ENCODE data around the gene MTA3.
"Not testable (repeated sequence)": the region's sequence is repeated elsewhere in the genome, so short reads cannot be mapped to it uniquely, and the experiment has no call there.

The MTA3 gene

DNA sequence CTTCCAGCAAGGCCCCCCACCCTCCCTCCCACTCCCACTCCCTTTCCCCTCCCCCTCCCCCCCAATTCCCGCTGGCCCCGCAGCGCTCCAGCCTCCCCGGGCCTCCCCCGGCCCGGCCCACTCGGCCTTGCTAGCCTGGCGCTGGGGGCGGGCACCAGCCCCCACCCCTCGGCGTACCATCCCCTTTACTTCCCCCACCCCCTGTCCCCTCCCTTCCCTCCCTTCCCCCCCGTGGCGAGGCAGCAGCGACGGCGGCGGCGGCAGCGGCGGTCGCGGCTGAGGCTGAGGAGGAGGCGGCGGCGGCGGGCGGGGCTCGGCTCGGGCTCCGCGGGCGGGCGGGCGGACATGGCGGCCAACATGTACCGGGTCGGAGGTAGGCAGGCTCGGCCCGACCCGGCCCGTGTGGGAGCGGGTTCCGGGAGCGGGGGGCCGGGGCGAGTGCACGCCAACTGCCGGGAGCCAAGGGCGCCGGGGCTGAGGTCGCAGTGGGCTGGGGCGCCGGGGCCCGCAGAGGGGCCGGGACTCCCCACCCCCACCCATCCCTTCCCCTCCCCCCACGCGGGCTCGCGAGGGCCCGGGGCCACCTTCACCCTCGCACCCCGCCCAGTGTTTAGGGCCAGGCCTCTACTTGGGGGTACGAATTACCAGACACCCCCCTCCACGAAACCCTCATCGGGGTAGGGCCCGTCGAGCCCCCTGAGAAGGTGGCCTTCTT is at the start of gene MTA3:
Gene MTA3 (plus strand): TSS at position 232 of the 715 bp plus-strand sequence. CDS start 114 bp downstream, at position 346.
- DNase-seq, result peak; percentile 9

DNA sequence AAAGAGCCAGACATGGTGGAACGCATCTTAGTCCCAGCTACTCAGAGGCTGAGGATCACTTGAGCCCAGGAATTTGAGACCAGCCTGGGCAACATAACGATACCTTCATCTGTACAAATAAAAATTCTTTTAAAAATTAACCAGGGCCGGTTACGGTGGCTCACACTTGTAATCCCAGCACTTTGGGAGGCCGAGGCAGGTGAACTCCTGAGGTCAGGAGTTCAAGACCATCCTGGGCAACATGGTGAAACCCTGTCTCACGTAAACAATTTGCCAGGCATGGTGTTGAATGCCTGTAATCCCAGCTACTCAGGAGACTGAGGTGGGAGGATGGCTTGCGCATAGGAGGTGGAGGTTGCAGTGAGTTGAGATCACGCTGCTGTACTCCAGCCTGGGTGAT is 48.8 kb upstream of the MTA3 start:
- DNase-seq, result no peak

- no peak for DNase-seq
These were observed 46.4 kb upstream of the MTA3 start for GRCh38 chr2:42522035-42522434.

DNA sequence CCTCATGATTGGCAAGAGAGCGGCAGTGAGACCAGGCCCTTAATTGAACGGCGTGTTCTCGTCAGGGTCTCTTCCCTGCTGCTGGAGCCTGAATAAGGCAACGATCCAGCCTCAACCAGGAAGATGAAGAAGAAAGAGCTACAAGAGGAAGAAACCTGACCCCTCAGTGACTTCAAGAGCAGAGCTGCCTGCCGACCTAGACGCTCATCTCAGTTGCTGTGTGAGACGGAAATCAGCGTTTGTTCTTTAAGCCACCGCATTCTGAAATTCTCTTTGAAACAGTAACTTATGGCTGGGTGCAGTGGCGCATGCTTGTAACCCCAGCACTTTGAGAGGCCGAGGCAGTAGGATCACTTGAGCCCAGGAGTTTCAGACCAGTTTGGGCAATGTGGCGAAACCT is 45.1 kb upstream of the MTA3 start:
- DNase-seq, result no peak

DNA sequence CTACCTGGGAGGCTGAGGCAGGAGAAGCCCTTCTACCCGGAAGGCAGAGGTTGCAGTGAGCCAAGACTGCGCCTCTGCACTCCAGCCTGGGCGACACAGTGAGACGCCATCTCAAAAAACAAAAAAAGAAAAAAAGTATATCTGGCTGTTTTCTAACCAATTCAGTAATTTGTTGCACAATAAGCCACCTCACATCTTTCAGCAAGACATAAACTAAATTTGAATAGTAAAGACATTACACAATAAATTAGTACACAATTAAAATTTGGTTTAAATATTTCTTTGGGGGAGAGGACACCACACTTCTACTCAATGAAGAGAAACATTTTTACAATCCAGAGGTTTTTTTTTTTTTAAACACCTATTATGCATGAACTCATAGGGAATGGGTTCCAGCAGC is 36.0 kb upstream of the MTA3 start:
- DNase-seq, result no peak

- DNase-seq, result no peak
These were observed 30.9 kb upstream of the MTA3 start for GRCh38 chr2:42537493-42537892.

GRCh38 chr2:42542871-42543270 is 25.6 kb upstream of the MTA3 start:
- DNase-seq, result no peak

GRCh38 chr2:42545023-42545721 is 23.3 kb upstream of the MTA3 start:
- no peak for DNase-seq

DNA sequence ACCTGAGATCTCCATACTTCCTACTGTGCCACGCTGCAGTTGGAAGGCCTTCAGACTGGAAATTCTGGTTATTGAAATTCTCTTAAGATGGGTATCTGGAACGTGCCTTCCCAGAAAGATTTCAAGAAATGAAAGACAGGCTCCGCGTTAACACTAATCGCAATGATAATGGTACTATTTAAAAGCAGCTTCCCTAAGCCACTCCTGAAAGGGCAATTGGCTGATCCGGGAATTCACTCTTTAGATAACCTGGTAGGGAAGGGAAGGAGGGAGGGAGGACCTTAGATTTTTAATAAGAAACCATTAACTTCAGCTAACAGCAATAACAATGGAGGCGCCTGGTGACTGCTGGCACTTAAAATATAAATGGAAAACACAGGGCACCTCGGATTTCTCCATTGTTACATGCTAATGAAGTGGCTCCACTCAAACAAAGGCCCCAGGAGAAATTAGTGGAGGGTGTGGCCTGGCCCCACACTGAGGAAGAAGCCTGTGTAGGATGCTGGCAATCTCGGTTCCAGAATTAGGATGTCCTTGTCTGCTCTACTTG is 22.5 kb upstream of the MTA3 start:
- DNase-seq, result no peak

- DNase-seq, result no peak
These were observed 21.4 kb upstream of the MTA3 start for GRCh38 chr2:42547014-42547413.

DNA sequence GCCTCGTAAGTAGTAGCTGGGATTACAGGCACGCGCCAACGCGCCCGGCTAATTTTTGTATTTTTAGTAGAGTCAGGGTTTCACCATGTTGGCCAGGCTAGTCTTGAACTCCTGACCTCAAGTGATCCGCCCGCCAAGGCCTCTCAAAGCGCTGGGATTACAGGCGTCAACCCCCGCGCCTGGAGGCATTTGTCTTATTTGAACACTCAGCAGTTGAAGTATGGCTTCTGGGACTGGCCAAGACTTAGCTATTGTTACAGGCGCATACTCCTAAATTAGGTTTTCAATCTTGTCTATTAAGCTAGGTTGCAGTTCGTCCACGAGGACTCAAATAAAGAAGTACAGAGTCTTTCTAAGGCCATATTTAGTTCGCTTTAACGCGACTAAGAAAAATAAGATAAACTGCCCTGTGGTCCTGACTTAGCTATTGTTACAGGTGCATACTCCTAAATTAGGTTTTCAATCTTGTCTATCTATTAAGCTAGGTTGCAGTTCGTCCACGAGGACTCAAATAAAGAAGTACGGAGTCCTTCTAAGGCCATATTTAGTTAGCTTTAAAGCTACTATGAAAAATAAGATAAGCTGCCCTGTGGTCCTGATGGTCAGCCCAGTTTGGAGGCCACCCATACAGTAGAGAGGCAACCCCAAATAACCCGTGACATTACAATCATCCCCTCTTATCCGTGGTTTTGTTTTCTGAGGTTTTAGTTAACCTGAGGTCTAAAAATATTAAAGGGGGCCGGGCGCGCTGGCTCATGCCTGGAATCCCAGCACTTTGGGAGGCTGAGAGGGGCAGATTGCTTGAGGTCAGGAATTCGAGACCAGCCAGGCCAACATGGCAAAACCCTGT is 20.8 kb upstream of the MTA3 start:
- no peak for DNase-seq

DNA sequence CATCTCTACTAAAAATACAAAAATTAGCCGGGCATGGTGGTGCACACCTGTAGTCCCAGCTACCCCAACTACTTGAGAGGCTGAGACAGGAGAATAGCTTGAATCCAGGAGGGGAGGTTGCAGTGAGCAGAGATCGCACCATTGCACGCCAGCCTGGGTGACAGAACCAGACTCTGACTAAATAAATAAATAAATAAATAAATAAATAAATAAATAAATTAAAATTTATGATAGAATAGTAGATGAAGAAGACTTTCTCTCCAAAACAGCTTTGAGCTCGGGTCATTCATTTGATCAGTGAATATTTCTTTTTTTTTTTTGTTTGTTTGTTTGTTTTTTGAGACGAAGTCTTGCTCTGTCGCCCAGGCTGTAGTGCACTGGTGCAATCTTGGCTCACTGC is 17.6 kb upstream of the MTA3 start:
- DNase-seq, result no peak

DNA sequence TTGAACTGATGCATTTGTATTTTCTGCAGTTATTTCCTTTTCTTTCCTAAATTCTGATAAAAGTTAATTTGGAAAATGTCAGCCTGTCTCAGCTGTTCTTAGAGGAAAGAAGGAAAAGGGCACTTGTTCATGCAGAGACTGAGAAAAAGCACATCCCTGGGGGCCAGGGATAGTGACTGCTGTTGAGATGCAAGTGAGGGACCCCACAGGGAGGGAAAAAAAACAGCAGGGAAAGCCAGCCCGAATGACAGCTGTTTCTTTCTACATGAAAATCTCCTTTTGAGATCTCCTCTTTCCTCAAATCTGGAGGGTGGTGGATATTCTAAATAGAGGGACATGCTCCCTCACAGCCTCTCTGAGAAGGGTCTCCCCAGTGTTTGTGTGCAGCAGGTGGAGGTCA is 14.0 kb upstream of the MTA3 start:
- no peak for DNase-seq

GRCh38 chr2:42556315-42556890 is 12.0 kb upstream of the MTA3 start:
- DNase-seq, result no peak

DNA sequence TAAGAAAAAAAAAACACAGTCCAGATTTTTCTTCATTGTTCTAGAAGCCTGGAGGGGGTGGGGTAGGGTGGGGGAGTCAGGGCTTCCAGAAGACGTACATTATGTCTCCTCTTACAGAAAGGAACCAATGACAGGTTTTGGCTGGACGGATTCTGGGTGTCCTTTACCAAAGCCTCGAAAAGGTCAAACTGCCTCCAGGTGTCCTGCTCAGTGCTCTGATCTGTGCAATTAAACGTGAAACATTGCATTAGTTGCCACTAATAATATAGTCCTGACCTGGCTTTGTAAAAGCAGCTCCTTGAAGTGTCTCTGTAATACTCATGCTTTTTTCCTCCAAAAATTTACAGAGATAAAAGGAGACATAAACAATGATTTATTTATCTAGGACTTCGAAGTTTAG is 11.1 kb upstream of the MTA3 start:
- DNase-seq, result no peak

DNA sequence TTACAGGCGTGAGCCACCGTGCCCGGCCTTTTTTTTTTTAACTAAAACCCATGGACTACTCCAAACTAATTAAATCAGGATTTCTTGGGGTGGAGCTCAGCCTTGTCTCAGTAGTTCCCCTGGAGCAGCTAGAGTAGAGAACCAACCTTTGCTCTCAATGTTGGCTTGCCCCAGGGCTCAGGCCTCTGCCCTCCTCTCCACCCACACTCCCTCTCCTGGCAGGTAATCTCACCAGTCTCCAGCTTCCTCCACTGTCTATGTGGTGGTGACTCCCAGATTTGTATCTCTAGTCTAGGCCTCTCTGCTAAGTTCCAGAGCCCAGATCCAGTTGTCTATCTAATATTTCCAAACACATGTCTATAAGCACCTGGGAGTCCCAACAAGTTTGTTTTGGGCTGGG is 9.6 kb upstream of the MTA3 start:
- DNase-seq, result no peak

DNA sequence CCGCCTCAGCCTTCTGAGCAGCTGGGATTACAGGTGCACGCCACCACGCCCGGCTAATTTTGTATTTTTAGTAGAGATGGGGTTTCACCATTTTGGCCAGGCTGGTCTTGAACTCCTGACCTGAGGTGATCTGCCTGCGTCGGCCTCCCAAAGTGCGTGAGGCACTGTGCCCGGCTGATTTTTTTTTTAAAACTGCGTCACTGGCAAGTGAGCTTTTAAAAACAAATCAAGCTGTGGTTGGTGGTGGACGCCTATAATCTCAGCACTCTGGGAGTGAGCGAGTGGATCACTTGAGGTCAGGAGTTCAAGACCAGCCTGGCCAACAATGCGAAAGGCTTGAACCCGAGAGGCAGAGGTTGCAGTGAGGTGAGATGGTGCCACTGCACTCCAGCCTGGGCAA is 8.3 kb upstream of the MTA3 start:
- not testable (repeated sequence) for DNase-seq

- no peak for DNase-seq
These were observed 7.5 kb upstream of the MTA3 start for GRCh38 chr2:42560899-42561298.

GRCh38 chr2:42562474-42563144 is 5.8 kb upstream of the MTA3 start:
- no peak for DNase-seq

- DNase-seq, result no peak
These were observed 2.4 kb upstream of the MTA3 start for GRCh38 chr2:42566025-42566424.

GRCh38 chr2:42566837-42567321 is 1.6 kb upstream of the MTA3 start:
- no peak for DNase-seq

DNA sequence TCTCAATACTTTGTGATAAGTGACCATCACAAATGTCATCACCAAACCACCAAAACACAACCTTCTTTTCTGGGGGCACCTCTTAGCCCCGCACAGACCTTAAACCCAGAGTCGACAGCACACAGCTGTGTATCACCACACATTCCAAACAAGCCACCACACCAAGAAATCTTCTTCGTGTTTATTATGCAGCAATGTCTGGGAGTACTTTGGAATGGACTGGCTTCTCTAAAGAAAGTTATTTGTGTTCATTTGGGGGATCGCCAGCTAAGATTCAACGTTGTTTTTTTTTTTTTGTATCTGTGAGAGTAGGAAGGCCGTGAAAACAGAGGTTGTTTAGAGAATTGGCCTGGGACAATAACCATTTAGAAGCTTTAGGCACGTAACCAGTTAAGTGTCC is 1.1 kb upstream of the MTA3 start:
- DNase-seq, result no peak

All from NCI-H226 (cell line).